Inflammatory macrophage treated with lipopolysaccharide for 1 hour (primary cell): ENCODE data around the gene LIMS2.

ENCODE experiments used
- DNase-seq, 2 donors: peaks; one replicate each; pipeline ENCODE4 v3.0.0-alpha.2; 2020 to 2022

The LIMS2 gene

DNA sequence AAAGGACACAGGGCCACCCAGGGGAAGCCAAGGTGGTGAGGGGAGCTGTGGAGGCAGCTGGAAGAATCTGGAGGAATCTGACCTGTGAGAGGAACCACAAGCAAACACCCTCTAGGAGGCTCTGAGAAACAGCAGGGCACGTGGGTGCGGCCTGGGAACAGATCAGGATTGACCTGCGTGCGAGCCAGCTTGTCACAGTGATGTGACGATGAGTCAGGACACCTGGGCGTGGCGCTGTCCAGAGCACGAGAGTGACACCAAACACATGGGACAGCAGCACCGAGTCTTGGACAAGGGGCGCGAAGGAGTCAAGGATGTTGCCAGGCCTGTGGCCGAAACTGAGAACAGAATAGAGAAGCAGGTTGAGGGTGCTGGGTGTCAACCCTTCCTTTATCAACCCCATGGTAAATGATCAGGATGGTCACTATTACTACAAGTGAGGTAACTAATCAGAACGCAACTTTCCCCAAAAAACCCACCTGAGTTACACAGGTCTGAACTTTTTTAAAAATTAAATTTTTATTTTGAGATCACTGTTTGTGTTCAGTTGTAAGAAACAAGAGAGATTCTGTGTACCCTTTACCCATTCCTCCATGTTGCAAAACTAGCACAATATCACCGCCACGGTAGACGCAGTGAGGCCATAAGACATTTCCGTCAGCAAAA, 25.3 kb upstream of the LIMS2 start:
- peak; percentile 86 to 96 for DNase-seq

DNA sequence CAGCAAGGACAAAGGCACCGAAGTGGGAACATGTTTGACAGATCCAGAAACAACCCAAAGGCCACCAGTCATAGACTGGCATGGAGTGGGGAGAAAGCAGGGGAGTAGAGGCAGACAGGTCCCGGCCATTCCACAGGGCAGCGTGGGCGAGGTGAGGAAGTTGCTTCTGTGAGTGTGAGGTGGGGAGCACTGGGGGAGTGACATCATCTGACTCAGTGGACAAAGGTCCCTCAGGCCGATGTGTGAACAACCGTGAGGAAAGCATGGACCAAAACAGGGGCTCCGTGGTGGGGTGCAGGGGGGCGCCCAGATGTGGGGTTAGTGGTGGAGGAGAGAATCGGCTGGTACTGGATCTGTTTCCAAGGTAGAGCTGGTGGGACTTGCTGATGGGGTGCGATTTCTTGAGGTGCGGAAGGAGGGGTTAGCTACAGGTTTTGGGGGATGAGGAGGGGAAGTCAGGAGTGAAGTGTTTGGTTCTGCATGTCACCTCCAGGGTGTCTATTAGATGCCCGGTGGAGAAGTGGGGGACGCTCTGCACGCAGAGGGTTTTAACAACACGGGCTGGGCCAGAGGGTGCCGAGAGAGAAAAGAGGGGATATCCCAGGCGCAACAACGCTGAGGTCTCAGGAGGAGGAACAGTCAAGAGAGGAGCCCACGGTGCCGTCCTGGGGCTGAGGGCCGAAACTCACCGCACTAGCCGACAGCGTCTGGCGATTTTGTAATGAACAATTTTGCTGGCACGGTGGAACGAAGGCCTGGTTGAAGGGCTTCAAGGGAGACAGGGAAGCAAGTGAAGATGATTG, 23.4 kb upstream of the LIMS2 start:
- DNase-seq, result no peak

GRCh38 chr2:127697482-127698180, 22.3 kb upstream of the LIMS2 start:
- no peak for DNase-seq

GRCh38 chr2:127695491-127696472, 20.5 kb upstream of the LIMS2 start:
- DNase-seq, result peak; percentile 58 to 61

GRCh38 chr2:127694986-127695385, 19.7 kb upstream of the LIMS2 start:
- DNase-seq, result no peak

- DNase-seq, result no peak
Measured at GRCh38 chr2:127690696-127691095, 15.4 kb upstream of the LIMS2 start.

GRCh38 chr2:127688405-127688804, 13.1 kb upstream of the LIMS2 start:
- no peak for DNase-seq

DNA sequence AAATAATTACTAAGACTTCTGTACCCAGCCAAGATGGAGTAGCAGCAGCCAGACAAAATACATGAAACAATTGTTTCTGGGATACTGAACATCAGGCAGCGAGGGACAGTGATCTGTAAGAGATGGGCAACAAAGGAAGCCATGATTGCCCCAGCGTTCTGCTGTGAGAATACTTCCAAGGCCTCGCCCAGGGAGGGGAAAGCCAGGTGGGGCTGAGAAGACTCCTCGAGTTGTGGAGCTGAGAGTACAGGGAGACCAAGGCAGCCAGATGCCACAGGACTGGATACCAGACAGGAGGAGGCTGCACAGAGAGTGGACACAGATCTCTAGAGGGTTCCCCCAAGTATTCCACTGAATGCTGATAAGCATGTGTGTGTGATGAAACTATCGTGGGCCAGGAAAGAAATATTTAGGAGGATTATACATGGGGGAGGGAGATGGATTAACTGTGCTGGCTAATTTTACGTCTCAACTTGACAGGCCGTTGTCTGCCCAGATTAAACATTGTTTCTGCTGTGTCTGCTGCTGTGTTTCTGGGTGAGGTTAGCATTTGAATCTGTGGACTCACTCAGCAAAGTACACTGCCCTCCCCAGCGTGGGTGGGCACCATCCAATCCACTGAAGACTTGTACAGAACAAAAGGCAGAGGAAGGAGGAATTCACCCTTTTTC, 10.2 kb upstream of the LIMS2 start:
- DNase-seq, result no peak

GRCh38 chr2:127683757-127684156, 8.4 kb upstream of the LIMS2 start:
- no peak for DNase-seq

DNA sequence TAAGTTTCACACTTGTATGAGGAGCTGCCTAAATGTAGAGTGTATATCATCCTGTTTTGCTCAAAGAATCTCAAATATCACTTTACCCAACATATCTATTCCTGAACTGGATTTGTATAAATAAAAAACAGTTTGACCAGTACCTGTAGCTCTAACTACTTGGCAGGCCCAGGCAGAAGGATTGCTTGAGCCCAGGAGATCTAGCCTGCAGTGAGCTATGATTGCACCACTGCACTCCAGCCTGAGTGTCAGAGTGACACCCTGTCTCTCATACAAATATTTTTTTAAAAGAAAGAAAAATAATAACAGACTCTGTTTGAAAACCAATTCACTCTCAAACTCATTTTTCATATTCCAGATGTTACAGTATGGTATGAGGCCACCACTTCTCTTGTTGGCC, 7.7 kb upstream of the LIMS2 start:
- no peak for DNase-seq

- no peak for DNase-seq
Measured at GRCh38 chr2:127681976-127682857, 6.9 kb upstream of the LIMS2 start.

DNA sequence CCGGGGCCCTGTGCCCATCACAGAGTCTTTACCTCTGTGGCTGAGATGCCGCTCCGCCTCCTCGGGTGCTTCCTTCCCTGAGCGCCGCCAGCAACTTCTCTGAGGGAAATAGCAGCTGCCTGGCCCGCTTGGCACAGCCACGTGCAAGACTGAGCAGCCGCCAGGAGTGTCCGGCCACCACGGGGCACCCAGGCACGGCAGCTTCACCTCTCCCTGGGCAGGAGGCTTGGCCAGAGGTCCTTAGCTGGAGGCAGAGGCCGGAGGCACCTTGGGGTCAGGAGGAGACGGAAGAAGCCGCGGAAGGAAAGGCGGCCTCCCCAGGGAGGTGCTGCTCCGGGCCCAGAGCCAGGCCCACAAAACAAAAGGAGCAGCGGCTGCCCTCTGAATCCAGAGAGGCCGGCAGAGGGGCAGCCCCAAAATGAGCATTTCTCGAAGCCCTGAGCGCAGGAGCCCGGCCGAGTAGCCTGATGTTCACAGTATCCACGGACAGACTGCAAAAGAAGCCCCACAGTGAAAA, 6.0 kb upstream of the LIMS2 start:
- no peak for DNase-seq

GRCh38 chr2:127680706-127681287, 5.5 kb upstream of the LIMS2 start:
- DNase-seq, result no peak

- DNase-seq, result no peak
Measured at GRCh38 chr2:127679680-127680361, 4.5 kb upstream of the LIMS2 start.

GRCh38 chr2:127678991-127679390, 3.7 kb upstream of the LIMS2 start:
- no peak for DNase-seq

DNA sequence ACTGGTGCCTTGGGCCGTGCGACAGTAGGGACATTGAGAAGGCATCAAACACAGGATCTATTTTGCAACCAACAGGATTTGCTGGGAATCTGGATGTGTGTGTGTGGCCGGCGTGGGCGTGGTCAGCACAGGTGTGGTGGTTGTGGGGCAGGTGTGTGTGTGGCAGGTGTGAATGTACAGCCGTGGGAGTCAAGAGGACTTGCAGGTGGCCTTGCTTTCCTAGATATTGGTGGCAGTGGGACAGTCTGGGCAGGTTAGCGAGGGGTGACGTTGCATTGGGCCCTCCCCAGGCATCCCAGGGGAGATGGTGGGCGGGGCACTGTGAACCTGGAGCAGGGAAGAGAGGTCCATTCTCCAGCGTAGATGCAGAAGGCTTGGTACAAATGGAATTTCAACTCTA, 3.2 kb upstream of the LIMS2 start:
- DNase-seq, result no peak

DNA sequence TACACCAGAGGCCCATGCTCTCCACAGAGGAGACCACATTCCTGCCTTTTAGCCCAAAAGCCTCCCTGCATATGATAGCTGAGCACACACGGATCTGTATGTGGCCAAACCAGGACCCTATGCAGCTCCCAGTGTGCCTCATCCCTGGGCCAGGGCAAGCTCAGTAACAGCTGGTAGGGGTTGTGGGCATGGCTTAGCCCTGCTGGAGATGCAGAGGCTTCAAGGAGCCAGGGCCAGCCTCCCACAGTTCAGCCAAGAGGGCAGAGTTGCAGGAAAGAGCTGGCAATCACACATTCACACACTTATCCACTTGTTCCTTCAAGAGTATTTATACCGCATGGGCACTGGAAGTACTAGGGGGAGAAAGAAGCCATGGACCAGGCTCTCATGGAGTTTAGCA, 1.6 kb upstream of the LIMS2 start:
- no peak for DNase-seq

- peak; percentile 16 to 78 for DNase-seq
Measured at GRCh38 chr2:127674241-127675209, 805 bp downstream of the LIMS2 start.
